NOMO-1 (cell line): Measurements from ENCODE around the gene ANO10.
"Not testable (repeated sequence)": the region's sequence is repeated elsewhere in the genome, so short reads cannot be mapped to it uniquely, and the experiment has no call there.

Experiments used
- DNase-seq, 2 experiments: peaks; one replicate each; lab custom pipeline; 2025; ENCODE audit not compliant: unreplicated experiment in 2 of 2; lab: John Stamatoyannopoulos, UW

ANO10 gene, protein sequence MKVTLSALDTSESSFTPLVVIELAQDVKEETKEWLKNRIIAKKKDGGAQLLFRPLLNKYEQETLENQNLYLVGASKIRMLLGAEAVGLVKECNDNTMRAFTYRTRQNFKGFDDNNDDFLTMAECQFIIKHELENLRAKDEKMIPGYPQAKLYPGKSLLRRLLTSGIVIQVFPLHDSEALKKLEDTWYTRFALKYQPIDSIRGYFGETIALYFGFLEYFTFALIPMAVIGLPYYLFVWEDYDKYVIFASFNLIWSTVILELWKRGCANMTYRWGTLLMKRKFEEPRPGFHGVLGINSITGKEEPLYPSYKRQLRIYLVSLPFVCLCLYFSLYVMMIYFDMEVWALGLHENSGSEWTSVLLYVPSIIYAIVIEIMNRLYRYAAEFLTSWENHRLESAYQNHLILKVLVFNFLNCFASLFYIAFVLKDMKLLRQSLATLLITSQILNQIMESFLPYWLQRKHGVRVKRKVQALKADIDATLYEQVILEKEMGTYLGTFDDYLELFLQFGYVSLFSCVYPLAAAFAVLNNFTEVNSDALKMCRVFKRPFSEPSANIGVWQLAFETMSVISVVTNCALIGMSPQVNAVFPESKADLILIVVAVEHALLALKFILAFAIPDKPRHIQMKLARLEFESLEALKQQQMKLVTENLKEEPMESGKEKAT

DNA sequence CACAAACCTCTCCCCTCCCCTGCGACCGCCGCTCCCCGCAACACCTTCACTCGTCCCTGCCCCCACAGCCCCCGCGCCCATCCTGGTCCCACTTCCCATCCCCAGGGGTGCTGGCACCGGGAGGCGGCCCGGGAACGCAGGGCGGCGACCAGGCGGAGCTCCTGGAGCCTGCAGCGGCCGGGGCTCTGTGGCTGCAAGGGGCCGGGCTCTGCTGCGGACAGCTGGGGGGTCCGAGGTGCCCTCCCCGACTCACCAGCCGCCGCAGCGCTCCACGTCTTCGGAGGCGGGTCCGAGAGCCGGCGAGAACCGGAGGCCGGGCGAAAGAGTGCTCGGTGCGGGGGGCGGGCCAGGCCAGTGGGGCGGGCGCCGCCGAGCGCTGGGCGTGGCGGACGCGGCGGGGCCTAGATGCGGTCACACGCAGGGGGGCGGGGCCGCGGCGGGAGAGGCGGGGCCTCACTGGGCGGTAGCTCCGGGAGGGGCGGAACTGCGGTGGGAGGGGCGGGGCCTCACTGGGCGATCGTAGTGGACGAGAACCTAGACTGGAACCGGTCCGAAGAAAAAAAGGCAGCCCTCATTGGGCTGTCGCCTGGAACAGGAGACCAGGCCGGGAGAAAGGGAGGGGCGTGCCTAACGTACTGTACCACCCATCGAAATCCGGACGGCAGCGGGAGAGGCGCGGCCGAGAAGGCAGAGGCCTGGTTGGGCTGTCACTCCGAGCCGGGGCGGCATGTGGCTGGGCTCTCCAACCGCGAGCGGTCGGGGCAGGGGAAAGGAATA is at the start of gene ANO10:
Gene ANO10, minus strand, starts transcription at position 356 of the 777 bp plus-strand sequence. CDS start 16,159 bp downstream, outside the sequence.
- DNase-seq: peak; percentile 98 to 99

DNA sequence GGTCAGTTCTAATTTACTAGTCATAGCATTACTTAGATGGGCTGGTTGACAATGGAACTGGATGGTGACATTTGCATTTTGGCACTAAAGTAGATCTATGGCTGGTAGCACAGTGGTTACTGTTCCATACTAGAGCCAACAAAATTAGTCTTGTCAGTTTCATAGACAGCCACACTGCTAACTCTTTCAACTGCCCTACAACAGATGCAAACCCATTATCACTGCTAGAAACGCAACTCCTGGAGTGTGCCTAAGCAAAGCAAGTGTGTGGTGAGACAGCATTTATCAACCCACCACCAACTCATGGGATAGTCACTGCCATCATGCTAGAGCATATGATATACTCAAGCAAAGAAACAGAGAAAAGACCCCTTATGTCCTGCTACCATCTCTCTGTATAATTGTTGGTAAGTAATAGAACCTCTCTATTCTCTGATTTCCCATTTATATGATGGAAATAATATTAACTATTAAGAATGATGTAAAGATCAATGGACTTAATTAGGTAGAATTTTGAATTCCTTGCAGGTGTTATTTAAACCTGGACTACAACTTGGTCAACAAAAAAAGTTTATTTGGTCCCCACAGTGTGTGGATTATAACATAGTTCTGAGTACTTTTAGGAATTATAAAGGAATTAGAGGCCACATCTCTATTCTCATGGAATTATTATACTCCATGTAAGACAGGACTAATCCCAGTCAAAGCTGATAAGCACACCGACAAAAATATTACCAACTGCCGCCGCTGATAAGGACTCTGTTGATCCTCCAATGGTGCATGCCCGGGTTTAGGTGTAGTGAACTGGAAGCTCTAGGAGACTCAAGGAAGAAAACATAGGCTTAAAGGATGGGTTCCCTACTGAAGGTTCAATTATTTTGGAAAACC is 49.1 kb upstream of the ANO10 start:
- no peak for DNase-seq

DNA sequence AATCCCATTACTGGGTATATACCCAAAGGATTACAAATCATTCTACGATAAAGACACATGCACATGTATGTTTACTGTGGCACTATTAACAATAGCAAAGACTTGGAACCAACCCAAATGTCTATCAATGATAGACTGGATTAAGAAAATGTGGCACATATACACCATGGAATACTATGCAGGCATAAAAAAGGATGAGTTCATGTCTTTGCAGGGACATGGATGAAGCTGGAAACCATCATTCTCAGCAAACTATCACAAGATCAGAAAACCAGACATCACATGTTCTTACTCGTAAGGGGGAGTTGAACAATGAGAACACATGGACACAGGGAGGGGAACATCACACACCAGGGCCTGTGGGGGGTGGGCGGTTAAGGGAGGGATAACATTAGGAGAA is 43.2 kb upstream of the ANO10 start:
- DNase-seq: not testable (repeated sequence)

DNA sequence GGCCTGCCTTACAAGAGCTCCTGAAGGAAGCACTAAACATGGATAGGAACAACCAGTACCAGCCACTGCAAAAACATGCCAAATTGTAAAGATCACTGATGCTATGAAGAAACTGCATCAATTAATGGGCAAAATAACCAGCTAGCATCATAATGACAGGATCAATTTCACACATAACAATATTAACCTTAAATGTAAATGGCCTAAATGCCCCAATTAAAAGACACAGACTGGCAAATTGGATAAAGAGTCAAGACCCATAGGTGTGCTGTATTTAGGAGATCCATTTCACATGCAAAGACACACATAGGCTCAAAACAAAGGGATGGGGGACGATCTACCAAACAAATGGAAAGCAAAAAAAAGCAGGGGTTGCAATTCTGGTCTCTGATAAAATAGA is 39.6 kb upstream of the ANO10 start:
- DNase-seq: not testable (repeated sequence)

GRCh38 chr3:43659250-43659880 is 37.6 kb upstream of the ANO10 start:
- DNase-seq: no peak

DNA sequence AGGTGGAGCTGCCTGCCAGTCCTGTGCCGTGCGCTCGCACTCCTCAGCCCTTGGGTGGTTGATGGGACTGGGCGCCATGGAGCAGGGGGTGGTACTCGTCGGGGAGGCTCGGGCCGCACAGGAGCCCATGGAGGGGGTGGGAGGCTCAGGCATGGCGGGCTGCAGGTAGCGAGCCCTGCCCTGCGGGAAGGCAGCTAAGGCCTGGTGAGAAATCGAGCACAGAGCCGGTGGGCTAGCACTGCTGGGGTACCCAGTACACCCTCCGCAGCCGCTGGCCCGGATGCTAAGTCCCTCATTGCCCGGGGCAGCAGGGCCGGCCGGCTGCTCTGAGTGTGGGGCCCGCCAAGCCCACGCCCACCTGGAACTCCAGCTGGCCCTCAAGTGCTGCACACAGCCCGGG is 34.6 kb upstream of the ANO10 start:
- not testable (repeated sequence) for DNase-seq

DNA sequence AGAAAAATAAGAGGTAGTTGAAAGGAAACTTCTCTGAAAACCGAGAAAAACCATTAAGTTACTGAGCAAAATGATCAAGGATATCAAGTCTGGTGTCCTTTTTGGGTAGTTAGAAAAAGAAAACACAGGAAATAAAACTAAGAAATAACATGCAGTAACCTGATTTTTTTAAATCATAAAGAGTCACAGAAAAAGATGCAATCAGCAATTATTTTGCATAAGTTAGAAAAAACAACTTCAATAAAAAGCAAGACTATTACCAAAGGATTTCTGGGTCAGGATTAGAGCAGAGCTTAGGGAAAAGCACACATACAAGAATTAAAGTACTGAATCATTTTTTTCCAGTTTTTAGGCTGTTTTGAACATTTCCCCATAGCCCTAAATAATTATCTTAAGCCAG is 28.5 kb upstream of the ANO10 start:
- no peak for DNase-seq

DNA sequence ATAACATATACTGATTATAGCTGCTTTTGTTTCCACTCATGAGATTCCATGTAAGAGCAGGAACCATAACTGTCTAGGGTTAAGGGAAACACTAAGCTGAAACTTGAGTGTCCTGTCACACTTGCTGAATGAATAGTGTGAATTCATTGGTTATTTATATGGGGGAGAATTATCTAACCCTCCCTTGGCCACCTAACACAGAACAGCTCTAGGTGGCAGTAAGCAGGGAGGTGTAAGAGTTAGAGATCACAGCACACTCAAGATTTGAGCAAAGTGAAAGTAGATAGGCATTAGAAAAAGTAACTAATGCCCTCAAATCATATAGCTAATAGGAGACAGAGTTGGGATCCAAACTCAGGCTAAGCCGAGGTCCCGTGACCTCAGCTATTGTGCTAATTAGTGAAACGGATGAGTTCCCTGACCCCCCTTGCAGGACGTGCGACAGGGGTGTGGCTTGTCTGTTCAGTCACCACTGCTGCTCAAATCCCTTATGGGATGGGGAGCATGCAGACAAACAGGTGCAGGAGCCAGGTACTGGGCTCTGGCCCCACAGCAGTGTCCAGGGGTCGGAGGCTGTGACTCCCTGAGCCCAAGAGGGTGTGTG is 27.7 kb upstream of the ANO10 start:
- DNase-seq: no peak

DNA sequence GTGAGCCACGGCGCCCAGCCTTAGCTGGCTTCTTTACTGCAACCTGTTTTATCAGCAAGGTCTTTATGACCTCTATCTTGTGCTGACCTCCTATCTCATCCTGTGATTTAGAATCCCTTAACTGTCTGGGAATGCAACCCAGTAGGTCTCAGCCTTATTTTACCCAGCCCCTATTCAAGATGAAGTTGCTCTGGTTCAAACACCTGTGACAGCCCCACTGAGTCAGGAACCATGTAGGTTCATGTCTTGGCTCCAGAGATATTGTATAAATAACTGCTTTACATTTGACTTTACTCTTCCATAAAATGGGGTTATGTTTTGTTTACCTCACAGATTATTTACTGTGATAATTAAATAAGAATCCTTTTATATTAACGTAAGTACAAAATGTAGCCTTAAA is 27.1 kb upstream of the ANO10 start:
- DNase-seq: no peak

GRCh38 chr3:43647331-43648166 is 25.7 kb upstream of the ANO10 start:
- DNase-seq: no peak

GRCh38 chr3:43644443-43644842 is 22.6 kb upstream of the ANO10 start:
- DNase-seq: no peak

DNA sequence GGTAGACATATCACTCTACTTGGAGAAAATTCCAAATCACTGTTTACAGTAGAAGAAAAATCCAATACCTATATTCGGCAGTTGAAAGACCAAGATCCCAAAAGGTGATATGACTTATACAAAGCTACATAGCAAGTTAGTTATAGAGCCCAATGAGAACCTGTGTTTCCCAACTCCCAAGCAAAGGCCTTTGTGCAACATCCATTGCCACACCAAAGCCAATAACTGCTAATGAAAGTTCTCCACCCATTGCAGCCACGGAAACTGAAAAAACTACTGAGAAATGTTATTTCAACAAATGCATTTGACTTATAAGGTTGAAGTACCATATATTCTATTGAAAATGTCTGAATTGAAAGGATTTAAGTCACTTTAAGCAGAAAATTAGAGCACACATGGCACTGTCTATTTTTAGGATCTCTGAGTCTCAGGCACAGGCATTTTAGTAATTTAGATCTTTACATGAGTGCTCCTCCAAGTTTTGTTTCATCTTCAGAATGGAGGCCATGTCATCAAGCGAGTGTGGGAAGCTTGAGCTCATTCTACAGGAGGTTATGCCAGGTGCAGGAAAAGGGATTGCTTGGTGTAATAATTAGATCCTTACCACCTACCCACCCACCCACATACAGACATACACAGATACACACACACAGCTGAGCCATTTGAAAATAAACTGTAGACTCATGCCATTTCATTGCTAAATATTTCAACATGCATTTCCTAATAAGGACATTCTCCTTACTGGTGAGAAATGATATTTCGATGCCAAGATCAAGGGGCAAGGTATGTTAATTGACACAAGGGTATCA is 19.7 kb upstream of the ANO10 start:
- peak; percentile 70 for DNase-seq

DNA sequence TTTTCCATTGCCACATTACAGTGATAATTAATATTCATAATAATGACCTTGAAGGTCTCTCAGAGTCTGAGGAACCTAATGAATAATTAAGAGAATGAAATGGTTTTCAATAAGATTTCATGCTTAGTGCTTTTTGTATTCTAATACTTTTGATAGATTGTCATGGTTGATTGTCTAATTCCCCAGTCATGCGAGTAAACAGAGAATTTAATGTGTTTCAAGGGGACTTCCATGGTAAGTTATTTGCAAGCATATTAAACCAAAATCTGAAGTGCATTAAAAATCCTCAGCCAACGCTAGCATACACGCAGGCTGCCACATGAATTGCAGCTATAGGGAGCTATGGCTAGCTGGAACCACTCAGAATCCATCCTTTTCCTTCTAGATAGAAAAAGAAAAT is 18.9 kb upstream of the ANO10 start:
- DNase-seq: no peak

DNA sequence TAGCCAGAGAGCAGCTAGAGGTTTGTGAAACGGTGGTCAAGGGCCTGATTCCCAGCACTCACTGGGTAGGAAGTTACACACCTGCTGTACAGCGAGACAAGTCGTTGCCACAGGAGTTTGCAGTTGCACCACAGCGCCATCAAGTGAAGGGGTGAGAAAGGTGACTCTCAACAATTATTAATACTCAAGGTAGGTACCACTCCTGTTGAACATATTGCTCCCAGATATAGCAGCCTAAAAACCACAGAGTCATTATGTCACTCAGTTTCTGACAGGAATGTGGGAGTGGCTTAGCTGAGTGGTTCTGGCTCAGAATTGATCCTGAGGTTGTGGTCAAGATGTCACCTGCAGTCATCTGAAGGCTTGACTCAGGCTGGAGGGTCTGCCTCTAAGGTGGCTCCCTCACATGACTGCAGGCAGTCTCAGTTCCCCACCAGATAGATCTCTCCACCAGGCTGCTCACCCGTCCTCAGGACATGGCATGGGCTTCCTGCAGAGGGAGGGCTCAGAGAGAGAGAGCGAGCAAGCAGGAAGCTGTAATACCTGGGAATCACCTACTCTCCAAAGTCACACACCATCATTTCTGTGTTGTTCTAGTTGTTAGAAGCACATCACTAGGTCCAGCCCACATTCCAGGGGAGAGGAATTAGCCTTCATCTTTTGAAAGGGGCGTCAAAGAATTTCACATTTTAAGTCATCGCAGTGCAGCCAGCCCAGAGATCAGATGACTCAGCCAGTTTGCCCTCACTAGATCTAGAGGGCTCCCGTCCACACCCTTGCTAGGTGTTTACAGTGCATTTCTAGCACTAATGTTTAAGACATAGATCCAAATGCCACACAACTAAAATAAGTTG is 17.0 kb upstream of the ANO10 start:
- peak; percentile 5 to 8 for DNase-seq

DNA sequence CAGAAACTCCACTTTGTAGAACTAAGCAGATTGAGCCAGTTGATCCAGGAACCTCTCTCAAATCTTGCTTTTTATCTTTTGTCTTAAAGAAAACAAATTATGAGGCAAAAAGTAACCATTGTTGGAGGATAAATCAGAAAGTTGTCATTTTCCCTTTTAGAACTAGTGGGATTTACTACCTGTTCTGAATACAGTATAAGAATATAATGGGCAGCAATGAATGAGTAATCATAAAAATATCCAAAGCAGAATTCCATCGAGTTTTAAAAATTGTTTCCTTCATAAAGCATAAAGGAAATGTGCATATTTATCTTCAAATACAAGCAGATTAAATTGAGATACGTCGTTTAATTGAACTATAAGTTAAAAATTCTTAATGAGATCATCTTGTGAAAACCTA is 15.9 kb upstream of the ANO10 start:
- DNase-seq: no peak

- no peak for DNase-seq
These were observed 11.2 kb upstream of the ANO10 start for GRCh38 chr3:43632986-43633385.

DNA sequence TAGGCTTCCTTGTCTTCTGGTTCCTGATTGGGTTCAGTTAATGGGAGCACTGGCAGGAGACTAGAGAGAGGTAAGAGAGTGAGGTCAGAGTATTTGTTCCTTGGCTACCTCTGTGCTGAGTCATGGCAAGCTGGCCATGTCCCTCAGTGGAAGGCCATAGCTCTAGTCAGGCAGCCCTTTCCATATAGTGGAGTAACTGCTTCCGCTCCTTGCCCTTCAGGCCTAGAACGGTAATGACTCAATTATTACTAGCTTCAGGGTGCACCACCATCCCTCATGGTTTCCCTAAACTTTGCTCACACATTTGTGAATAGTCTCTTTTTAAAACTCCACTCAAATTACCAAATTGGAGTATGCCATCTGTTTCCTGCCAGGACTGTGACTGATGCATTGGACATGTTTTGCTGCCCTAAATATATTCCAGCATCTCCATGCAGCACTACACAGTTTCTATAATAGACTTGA is 10.5 kb upstream of the ANO10 start:
- DNase-seq: no peak
